H1 (cell line): ENCODE results near the gene NAV2. TPM values are rescaled to one million over a fixed set of nuclear protein-coding genes. Genes with fewer than 3 reads are reported as not detected.
A peak's percentile ranks its signal among the peaks of the same experiment; 100 is the strongest.

Experiments used
- CTCF ChIA-PET: fragments of 300-600 bp; sonication (Branson Sonifier 250); formaldehyde crosslinking; loops from one replicate; lab custom pipeline; 2021; ENCODE audit not compliant: partially characterized antibody; lab: Charles Lee
- POLR2A ChIA-PET: fragments of 300-600 bp; sonication (Branson Sonifier 250); formaldehyde crosslinking; loops from one replicate; lab custom pipeline; 2021; ENCODE audit warnings: inconsistent platforms; ENCODE audit not compliant: partially characterized antibody; lab: Charles Lee
- DNase-seq, 2 experiments: peaks; one replicate each; pipeline versions ENCODE4 v3.0.0 to v3.0.0-alpha.2; 2010 to 2022; ENCODE audit warnings: low spot score in 2 of 2, low read depth in 1 of 2, mixed read lengths in 1 of 2
- FAIRE-seq: peaks from 2 replicates; lab custom pipeline; 2011; peaks lifted over from hg19 to GRCh38; lab: Jason Lieb, UNC
- H2AFZ ChIP-seq: 2 replicates; pipeline ENCODE4 v1.8.1; 2012; ENCODE audit warnings: low read length, inconsistent platforms
- H2AK5ac ChIP-seq: 2 replicates; pipeline ENCODE4 v1.6.1; 2013; ENCODE audit warnings: low read depth, low read length
- H2BK120ac ChIP-seq: replicated peaks from 2 replicates; pipeline ENCODE3; 2013; ENCODE audit warnings: low read depth, low read length, inconsistent platforms
- H2BK12ac ChIP-seq: 2 replicates; pipeline ENCODE4 v1.6.1; 2013; ENCODE audit warnings: low read depth, low read length
- H2BK15ac ChIP-seq: 2 replicates; pipeline ENCODE4 v1.6.1; 2013; ENCODE audit warnings: low read length
- H2BK20ac ChIP-seq: 2 replicates; pipeline ENCODE4 v1.6.1; 2013; ENCODE audit warnings: low read length
- H2BK5ac ChIP-seq: 2 replicates; pipeline ENCODE4 v1.6.1; 2013; ENCODE audit warnings: low read depth, low read length
- H3K14ac ChIP-seq: 2 replicates; pipeline ENCODE4 v1.6.1; 2013; ENCODE audit warnings: inconsistent platforms; ENCODE audit not compliant: insufficient read length
- H3K18ac ChIP-seq: 2 replicates; pipeline ENCODE4 v1.6.1; 2013; ENCODE audit warnings: low read length; ENCODE audit errors: extremely low read depth
- H3K23ac ChIP-seq: 2 replicates; pipeline ENCODE4 v1.6.1; 2013; ENCODE audit warnings: inconsistent platforms; ENCODE audit not compliant: insufficient read length
- H3K23me2 ChIP-seq: 2 replicates; pipeline ENCODE4 v1.6.1; 2013; ENCODE audit warnings: low read depth, low read length
- H3K27ac ChIP-seq: 2 replicates; pipeline ENCODE4 v1.6.1; 2011; ENCODE audit warnings: low read depth, low read length, inconsistent platforms
- H3K27me3 ChIP-seq, 4 experiments: replicated peaks in 1 of 4; 1 replicate in 1 of 4; 2 replicates in 3 of 4; pipeline versions ENCODE4 v1.6.1 to v1.8.1; 2011 to 2013; ENCODE audit warnings: low read length in 3 of 4, mild to moderate bottlenecking in 3 of 4, inconsistent platforms in 2 of 4, mixed read lengths in 2 of 4, moderate library complexity in 1 of 4; ENCODE audit not compliant: control insufficient read depth in 3 of 4, insufficient read depth in 3 of 4; ENCODE audit errors: extremely low read depth in 1 of 4
- H3K36me3 ChIP-seq, 4 experiments: 2 replicates each; pipeline versions ENCODE4 v1.6.1 to v1.8.1; 2011 to 2013; ENCODE audit warnings: mild to moderate bottlenecking in 4 of 4, low read length in 3 of 4, moderate library complexity in 2 of 4, control low read depth in 1 of 4, inconsistent platforms in 1 of 4; ENCODE audit not compliant: insufficient read depth in 4 of 4, control insufficient read depth in 2 of 4
- H3K4ac ChIP-seq: replicated peaks from 2 replicates; pipeline ENCODE3; 2013; ENCODE audit warnings: low read length, low read depth, mixed read lengths, inconsistent platforms; ENCODE audit not compliant: insufficient read length
- H3K4me1 ChIP-seq, 4 experiments: replicated peaks in 1 of 4; 1 replicate in 1 of 4; 2 replicates in 3 of 4; pipeline versions ENCODE4 v1.6.1 to v1.8.1; 2011 to 2013; ENCODE audit warnings: low read length in 3 of 4, inconsistent platforms in 2 of 4, mixed read lengths in 1 of 4; ENCODE audit not compliant: insufficient read depth in 4 of 4, control insufficient read depth in 3 of 4
- H3K4me2 ChIP-seq, 2 experiments: 2 replicates each; pipeline versions ENCODE4 v1.6.1 to v1.8.1; 2011 to 2013; ENCODE audit warnings: low read depth in 2 of 2, low read length in 2 of 2, control low read depth in 1 of 2, inconsistent platforms in 1 of 2, mild to moderate bottlenecking in 1 of 2; ENCODE audit not compliant: insufficient read depth in 1 of 2
- H3K4me3 ChIP-seq, 4 experiments: fragments of 200-600, 300-600 bp in 1 of 4; sonication (generic), shearing (Covaris generic), sonication (Bioruptor Twin) in 1 of 4; 2 replicates each; pipeline versions ENCODE4 v1.5.1 to v1.8.1; 2011 to 2016; ENCODE audit warnings: low read length in 4 of 4, low read depth in 3 of 4, control low read depth in 2 of 4, inconsistent platforms in 2 of 4, mild to moderate bottlenecking in 2 of 4, mixed read lengths in 1 of 4, moderate library complexity in 1 of 4; ENCODE audit not compliant: insufficient read depth in 2 of 4; ENCODE audit errors: extremely low read depth in 1 of 4
- H3K56ac ChIP-seq: replicated peaks from 2 replicates; pipeline ENCODE3; 2013; ENCODE audit warnings: low read depth, mild to moderate bottlenecking, mixed read lengths, low read length, inconsistent platforms; ENCODE audit not compliant: insufficient read length
- H3K79me1 ChIP-seq: 2 replicates; pipeline ENCODE4 v1.6.1; 2013; ENCODE audit warnings: low read depth, low read length, control low read depth
- H3K79me2 ChIP-seq, 2 experiments: 2 replicates each; pipeline versions ENCODE4 v1.6.1 to v1.8.1; 2012 to 2013; ENCODE audit warnings: low read length in 2 of 2, mild to moderate bottlenecking in 2 of 2, inconsistent platforms in 1 of 2; ENCODE audit not compliant: insufficient read depth in 2 of 2, control insufficient read depth in 1 of 2
- H3K9ac ChIP-seq, 4 experiments: replicated peaks in 1 of 4; 1 replicate in 1 of 4; 2 replicates in 3 of 4; pipeline versions ENCODE4 v1.6.1 to v1.8.1; 2011 to 2013; ENCODE audit warnings: low read depth in 3 of 4, low read length in 3 of 4, control low read depth in 2 of 4, mild to moderate bottlenecking in 2 of 4, moderate library complexity in 2 of 4, inconsistent platforms in 1 of 4; ENCODE audit errors: extremely low read depth in 1 of 4
- H3K9me3 ChIP-seq, 2 experiments: 2 replicates each; pipeline versions ENCODE4 v1.6.1 to v1.8.1; 2012 to 2013; ENCODE audit warnings: mild to moderate bottlenecking in 2 of 2, moderate library complexity in 2 of 2, control low read depth in 1 of 2, inconsistent platforms in 1 of 2, low read depth in 1 of 2, low read length in 1 of 2, mixed read lengths in 1 of 2; ENCODE audit not compliant: insufficient read depth in 2 of 2
- H4K20me1 ChIP-seq, 2 experiments: replicated peaks in 1 of 2; 2 replicates each; pipeline versions ENCODE3 to v1.8.1; 2011 to 2013; ENCODE audit warnings: inconsistent platforms in 2 of 2, low read length in 2 of 2, mild to moderate bottlenecking in 1 of 2; ENCODE audit not compliant: insufficient read depth in 2 of 2, control insufficient read depth in 1 of 2
- H4K5ac ChIP-seq: 2 replicates; pipeline ENCODE4 v1.6.1; 2013; ENCODE audit warnings: low read length, low read depth, mixed read lengths, inconsistent platforms; ENCODE audit not compliant: insufficient read length
- H4K8ac ChIP-seq: 2 replicates; pipeline ENCODE4 v1.8.0; 2013; ENCODE audit warnings: mild to moderate bottlenecking, moderate library complexity, low read length, inconsistent platforms; ENCODE audit not compliant: insufficient read depth; ENCODE audit errors: extremely low read depth
- H4K91ac ChIP-seq: replicated peaks from 2 replicates; pipeline ENCODE3; 2013; ENCODE audit warnings: low read length, mixed read lengths, inconsistent platforms; ENCODE audit not compliant: insufficient read length
- CBX8 ChIP-seq: fragments of 300-800, 300-1000 bp; sonication (generic); IDR thresholded peaks from 2 replicates; pipeline ENCODE4 v1.7.1; 2016; ENCODE audit warnings: low read depth, low read length, borderline replicate concordance
- CTBP2 ChIP-seq: IDR thresholded peaks from 2 replicates; pipeline ENCODE4 v1.7.0; 2011; ENCODE audit warnings: borderline replicate concordance, mild to moderate bottlenecking, moderate library complexity, mixed read lengths, low read length; ENCODE audit not compliant: insufficient read depth, insufficient read length
- HDAC6 ChIP-seq: IDR thresholded peaks from one replicate; pipeline ENCODE4 v1.7.1; 2012; ENCODE audit warnings: low read depth, mild to moderate bottlenecking, inconsistent platforms, low read length, moderate library complexity
- KDM1A ChIP-seq: fragments of 200-600, 300-600 bp; sonication (generic); IDR thresholded peaks from 2 replicates; pipeline ENCODE4 v1.7.1; 2016; ENCODE audit warnings: mild to moderate bottlenecking, low read length, borderline replicate concordance
- POLR2A ChIP-seq, 2 experiments: IDR thresholded peaks; 1 replicate in 1 of 2; 2 replicates in 1 of 2; pipeline ENCODE4 v1.6.1; 2011; ENCODE audit warnings: low read depth in 2 of 2, low read length in 2 of 2, mild to moderate bottlenecking in 2 of 2; ENCODE audit errors: control extremely low read depth in 1 of 2
- RBBP5 ChIP-seq: IDR thresholded peaks from 2 replicates; pipeline ENCODE4 v1.7.1; 2012; ENCODE audit warnings: low read depth, mild to moderate bottlenecking, inconsistent platforms, low read length, moderate library complexity, borderline replicate concordance
- SIRT6 ChIP-seq: IDR thresholded peaks from one replicate; pipeline ENCODE4 v1.7.1; 2012; ENCODE audit warnings: low read length, inconsistent platforms
- SP1 ChIP-seq: IDR thresholded peaks from 2 replicates; pipeline ENCODE4 v1.6.1; 2011; ENCODE audit warnings: low read depth, low read length
- SP4 ChIP-seq: IDR thresholded peaks from 2 replicates; pipeline ENCODE4 v1.6.1; 2012; ENCODE audit warnings: low read length, inconsistent platforms
- SRF ChIP-seq: IDR thresholded peaks from 2 replicates; pipeline ENCODE4 v1.6.1; 2011; ENCODE audit warnings: mild to moderate bottlenecking, low read depth, low read length, moderate library complexity
- TAF7 ChIP-seq: optimal IDR thresholded peaks from 2 replicates; pipeline ENCODE3; 2011; ENCODE audit warnings: low read depth, mild to moderate bottlenecking, inconsistent platforms, low read length, moderate library complexity, borderline replicate concordance
- WGBS, 2 experiments: shearing (Covaris generic) in 1 of 2; methylation state at CpG; one replicate each; pipeline versions ENCODE4 v1.1.6 to v1.1.7; 2013 to 2015; ENCODE audit warnings: low lambda C conversion rate in 2 of 2, mixed read lengths in 2 of 2, inconsistent platforms in 1 of 2, low coverage in 1 of 2, missing lambda C conversion rate in 1 of 2; ENCODE audit not compliant: insufficient replicate concordance in 2 of 2, insufficient coverage in 1 of 2, insufficient read length in 1 of 2; ENCODE audit errors: extremely low coverage in 1 of 2, missing lambda C conversion rate in 1 of 2; 5-methylcytosine and 5-hydroxymethylcytosine counted together
- polyA plus RNA-seq, 7 experiments: library from polyadenylated mRNA; depleted of rRNA in 3 of 7; stranded (reverse) in 5 of 7; unstranded in 2 of 7; fragments of >200 nt in 5 of 7; fragments of 200-250 nt in 2 of 7; gene quantifications; 1 replicate in 5 of 7; 2 replicates in 1 of 7; 4 replicates in 1 of 7; pipeline versions ENCODE4 v1.2.1 to v1.2.3, GENCODE V29; 2011 to 2013; ENCODE audit warnings: missing spikeins in 2 of 7, mixed read lengths in 2 of 7
- total RNA-seq: library from RNA; stranded (reverse); fragmentation: NEBNext Ultra II Directional; extraction: Animal tissue kit (Norgen Biotek cat#: 25700); gene quantifications from 2 replicates; pipeline ENCODE4 v1.2.1, GENCODE V29; 2021
- TF ChIP-seq, protein P1 (sequence below): IDR thresholded peaks from 2 replicates; pipeline ENCODE4 v1.6.1; 2012; ENCODE audit warnings: inconsistent platforms

The NAV2 gene
- total and polyA plus RNA-seq, 2 of the 8 experiments (the other 6 are each of a cell fraction or from before 2014, with no cell fraction given) = 35.6 to 73.6 TPM

- no peak for FAIRE-seq
- peaks cover 8 to 37% (median 24%) of the 10 kb centered on the region in 4 experiments for H3K36me3 ChIP-seq
- H4K91ac ChIP-seq = no peak overlapping the region
- no peak overlapping the region for H2BK120ac ChIP-seq
- WGBS, 2 experiments = 98% methylated on average over 5 of the region's 5 CpGs; no CpG with 5 or more reads in 1 of the 2 experiments
- H3K18ac ChIP-seq = peak overlapping the region; percentile 48; the same call in 1 of the 2 replicates
- ChIA-PET CTCF (interaction anchor here (0.6 to 2.9 kb wide), 4 partner anchors 8 to 137 kb away, joined by 3 to 15 read pairs (median 4); no protein-coding TSS in a partner anchor), POLR2A (interaction anchor here (0.7 kb wide), 1 partner anchor 62 kb away, joined by 3 read pairs; no protein-coding TSS in a partner anchor)
- no peak overlapping the region for H3K4me3 ChIP-seq
- H4K8ac ChIP-seq = no peak overlapping the region
- no peak overlapping the region for H3K27ac ChIP-seq
- H3K4me2 ChIP-seq = no peak overlapping the region
- H3K4me1 ChIP-seq = peaks cover 0 to 3% (median 0%) of the 10 kb centered on the region in 4 experiments; a peak in 1 of 7 replicates
- no peak overlapping the region for H2BK12ac ChIP-seq
- no peak overlapping the region for H3K4ac ChIP-seq
- H3K27me3 ChIP-seq = no peaks in the 10 kb centered on the region
- H3K9me3 ChIP-seq = no peaks in the 10 kb centered on the region
- no peak overlapping the region for H2AFZ ChIP-seq
- no peak overlapping the region for H4K5ac ChIP-seq
- H3K9ac ChIP-seq = no peak overlapping the region
- no peaks in the 10 kb centered on the region for H4K20me1 ChIP-seq
- no peak overlapping the region for H3K23ac ChIP-seq
- no peak overlapping the region for H3K14ac ChIP-seq
- H3K56ac ChIP-seq = no peak overlapping the region
- H2BK20ac ChIP-seq = no peak overlapping the region
- 0 out of 2 replicates have a peak, but pooled peaks cover 2% of the 10 kb centered on the region for H3K79me1 ChIP-seq
- H3K23me2 ChIP-seq = no peaks in the 10 kb centered on the region
- no peak for DNase-seq
- no peak overlapping the region for H2BK15ac ChIP-seq
- H2BK5ac ChIP-seq = peak overlapping the region; percentile 60; the same call in 1 of the 2 replicates
- no peak overlapping the region for H2AK5ac ChIP-seq
- no peaks in the 10 kb centered on the region for H3K79me2 ChIP-seq
- no peak for TF ChIP-seq SIRT6
- TF ChIP-seq HDAC6 = no peak
- TF ChIP-seq KDM1A = no peak
- no peak for TF ChIP-seq TAF7
- no peak for TF ChIP-seq CTBP2
- no peak for TF ChIP-seq SRF
- TF ChIP-seq, protein P1, sequence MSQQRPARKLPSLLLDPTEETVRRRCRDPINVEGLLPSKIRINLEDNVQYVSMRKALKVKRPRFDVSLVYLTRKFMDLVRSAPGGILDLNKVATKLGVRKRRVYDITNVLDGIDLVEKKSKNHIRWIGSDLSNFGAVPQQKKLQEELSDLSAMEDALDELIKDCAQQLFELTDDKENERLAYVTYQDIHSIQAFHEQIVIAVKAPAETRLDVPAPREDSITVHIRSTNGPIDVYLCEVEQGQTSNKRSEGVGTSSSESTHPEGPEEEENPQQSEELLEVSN = no peak
- TF ChIP-seq SP1 = no peak
- TF ChIP-seq POLR2A (IDR thresholded peaks at IDR 0.05; ENCODE audit: control extremely low read depth in 1 of 2, low read depth in 2 of 2, low read length in 2 of 2) = no peak
- TF ChIP-seq CBX8 = no peak
- no peak for TF ChIP-seq SP4
- TF ChIP-seq RBBP5 = no peak
These were observed 183.1 kb downstream of the NAV2 start for GRCh38 chr11:19895776-19896175.
